ENCODE results near the gene LRBA. TPM values are rescaled to one million over a fixed set of nuclear protein-coding genes. Genes with fewer than 3 reads are reported as not detected.

The LRBA gene
- total RNA-seq, 1 experiment from 2014 or later, result 55.3 TPM

DNA sequence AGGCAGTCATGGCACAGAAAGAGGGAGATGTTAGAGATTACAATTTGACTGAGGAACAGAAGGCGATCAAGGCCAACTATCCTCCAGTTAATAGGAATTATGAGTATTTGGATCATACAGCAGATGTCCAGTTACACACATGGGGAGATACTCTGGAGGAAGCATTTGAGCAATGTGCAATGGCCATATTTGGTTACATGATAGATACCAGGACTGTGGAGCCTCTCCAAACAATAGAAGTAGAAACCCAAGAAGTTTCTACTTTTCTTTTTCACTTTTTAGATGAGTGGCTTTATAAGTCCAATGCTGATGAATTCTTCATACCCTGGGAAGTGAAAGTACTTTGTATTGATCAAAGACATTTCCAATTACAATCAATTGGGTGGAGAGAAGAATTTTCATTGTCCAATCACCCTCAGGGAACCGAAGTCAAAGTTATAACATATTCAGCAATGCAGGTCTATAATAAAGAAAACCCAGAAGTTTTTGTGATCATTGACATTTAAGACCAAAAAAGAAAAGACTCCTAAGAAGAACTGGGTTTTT lies 294.0 kb downstream of the LRBA start:
- Histone ChIP-seq H3K14ac (ENCODE audit: insufficient read depth, low read length) (no peak overlapping the region), H3K9ac (ENCODE audit: extremely low read depth, insufficient read length, low read length) (no peak overlapping the region), H4K8ac (replicated peaks; ENCODE audit: insufficient read length, low read depth, low read length) (no peak overlapping the region), H4K20me1 (ENCODE audit: control insufficient read depth, insufficient read depth, insufficient read length) (no peaks in the 10 kb centered on the region), H3K23ac (ENCODE audit: insufficient read length, low read depth, low read length) (no peak overlapping the region), H3K4ac (ENCODE audit: low read depth, low read length) (no peak overlapping the region), H3K56ac (ENCODE audit: insufficient read length, low read depth, low read length) (no peak overlapping the region), H3K4me1 (ENCODE audit: insufficient read depth, low read length) (no peaks in the 10 kb centered on the region), H3T11ph (ENCODE audit: low read length) (no peak overlapping the region), H3K27me3 (ENCODE audit: insufficient read depth, low read length) (no peaks in the 10 kb centered on the region), H3K4me2 (ENCODE audit: insufficient read depth, insufficient read length, low read length) (no peak overlapping the region), H3K9me3 (ENCODE audit: control insufficient read depth, low read depth, low read length) (no peaks in the 10 kb centered on the region), H3K79me2 (ENCODE audit: insufficient read depth, low read length) (no peaks in the 10 kb centered on the region), H4K5ac (ENCODE audit: insufficient read length, low read depth, low read length) (no peak overlapping the region), H2AK5ac (ENCODE audit: insufficient read length, low read length) (no peak overlapping the region), H2BK20ac (ENCODE audit: low read depth, low read length, poor library complexity, severe bottlenecking) (no peak overlapping the region), H3K18ac (ENCODE audit: insufficient read length, low read depth, low read length) (no peak overlapping the region), H2AFZ (ENCODE audit: low read length) (no peak overlapping the region), H2BK120ac (ENCODE audit: low read depth, low read length, poor library complexity, severe bottlenecking) (no peak overlapping the region), H3K27ac (ENCODE audit: insufficient read length, low read depth, low read length) (no peak overlapping the region), H2BK15ac (ENCODE audit: low read depth, low read length) (no peak overlapping the region), H4K91ac (ENCODE audit: insufficient read length, low read depth, low read length) (no peak overlapping the region), H2BK5ac (ENCODE audit: insufficient read length, low read length) (no peak overlapping the region), H3K79me1 (ENCODE audit: insufficient read depth, low read depth, low read length, poor library complexity, severe bottlenecking) (no peaks in the 10 kb centered on the region), H3K23me2 (ENCODE audit: insufficient read length, low read depth, low read length, poor library complexity, severe bottlenecking) (no peaks in the 10 kb centered on the region), H2BK12ac (ENCODE audit: insufficient read length, low read depth, low read length) (no peak overlapping the region)
- Mint-ChIP-seq H3K4me3 (no peak overlapping the region), H3K4me1 (no peaks in the 10 kb centered on the region), H3K36me3 (ENCODE audit: insufficient read depth in 1 of 3, low read depth in 3 of 3) (peaks cover under 1 to 5% (median 2%) of the 10 kb centered on the region in 3 experiments; a peak in 6 of 7 replicates), H3K27ac (no peak overlapping the region; a peak in 2 of 7 replicates), H3K9me3 (0 out of 5 replicates have a peak, but pooled peaks cover 0 to 2% of the 10 kb centered on the region in 2 experiments), H3K27me3 (ENCODE audit: low read depth) (no peaks in the 10 kb centered on the region)
- no CpG with 5 or more reads among the region's 2 CpGs for WGBS (ENCODE audit: extremely low coverage, insufficient read length, low lambda C conversion rate)
- DNase-seq, result no peak
- TF ChIP-seq, protein P1, sequence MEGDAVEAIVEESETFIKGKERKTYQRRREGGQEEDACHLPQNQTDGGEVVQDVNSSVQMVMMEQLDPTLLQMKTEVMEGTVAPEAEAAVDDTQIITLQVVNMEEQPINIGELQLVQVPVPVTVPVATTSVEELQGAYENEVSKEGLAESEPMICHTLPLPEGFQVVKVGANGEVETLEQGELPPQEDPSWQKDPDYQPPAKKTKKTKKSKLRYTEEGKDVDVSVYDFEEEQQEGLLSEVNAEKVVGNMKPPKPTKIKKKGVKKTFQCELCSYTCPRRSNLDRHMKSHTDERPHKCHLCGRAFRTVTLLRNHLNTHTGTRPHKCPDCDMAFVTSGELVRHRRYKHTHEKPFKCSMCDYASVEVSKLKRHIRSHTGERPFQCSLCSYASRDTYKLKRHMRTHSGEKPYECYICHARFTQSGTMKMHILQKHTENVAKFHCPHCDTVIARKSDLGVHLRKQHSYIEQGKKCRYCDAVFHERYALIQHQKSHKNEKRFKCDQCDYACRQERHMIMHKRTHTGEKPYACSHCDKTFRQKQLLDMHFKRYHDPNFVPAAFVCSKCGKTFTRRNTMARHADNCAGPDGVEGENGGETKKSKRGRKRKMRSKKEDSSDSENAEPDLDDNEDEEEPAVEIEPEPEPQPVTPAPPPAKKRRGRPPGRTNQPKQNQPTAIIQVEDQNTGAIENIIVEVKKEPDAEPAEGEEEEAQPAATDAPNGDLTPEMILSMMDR (conservative IDR thresholded peaks at IDR 0.05), result no peak
